Measurements from ENCODE around the gene SSC5D.

Gene SSC5D

DNA sequence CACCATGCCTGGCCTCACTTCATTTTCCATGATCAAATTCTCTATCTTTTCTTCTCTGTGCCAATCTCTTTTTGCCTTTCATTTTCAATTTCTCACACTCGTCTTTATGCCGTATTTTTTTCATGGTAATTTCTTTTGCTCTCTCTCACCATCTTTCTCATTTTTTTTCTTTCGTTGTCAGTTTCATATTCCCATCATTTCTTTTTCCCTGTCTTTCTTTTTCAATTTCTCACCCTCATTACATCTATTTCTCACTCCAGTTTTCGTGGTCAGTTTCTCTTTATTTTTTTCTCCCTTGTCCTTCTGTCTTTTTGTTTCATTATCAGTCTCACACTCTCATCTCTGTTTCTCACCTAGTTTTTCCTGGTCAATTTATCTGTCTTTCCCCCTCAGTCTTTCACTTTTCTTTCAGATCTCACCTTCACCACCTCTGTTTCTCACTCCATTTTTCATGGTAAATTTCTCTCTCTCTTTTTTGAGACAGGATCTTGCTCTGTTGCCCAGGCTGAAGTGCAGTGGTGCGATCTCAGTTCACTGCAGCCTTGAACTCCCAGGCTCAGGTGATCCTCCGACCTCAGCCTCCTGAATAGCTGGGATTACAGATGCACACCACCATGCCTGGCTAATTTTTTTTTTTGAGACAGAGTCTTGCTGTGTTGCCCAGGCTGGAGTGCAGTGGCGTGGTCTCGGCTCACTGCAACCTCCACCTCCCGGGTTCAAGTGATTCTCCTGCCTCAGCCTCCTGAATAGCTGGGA lies 14.1 kb downstream of the SSC5D start (continued):
- TF ChIP-seq ZBTB17 (tag by site-specific recombination; IDR thresholded peaks at IDR 0.05) (no peak), ZNF514 (tag by site-specific recombination; IDR thresholded peaks at IDR 0.05) (no peak), ZNF366 (tag by site-specific recombination; conservative IDR thresholded peaks at IDR 0.05) (peak; percentile 62), ZNF791 (tag by site-specific recombination; IDR thresholded peaks at IDR 0.05) (no peak), ZNF837 (tag by site-specific recombination; IDR thresholded peaks at IDR 0.05) (no peak), ZNF121 (tag by site-specific recombination; IDR thresholded peaks at IDR 0.05) (peak; percentile 92), ZNF488 (tag by site-specific recombination; IDR thresholded peaks at IDR 0.05) (no peak), ZNF785 (tag by site-specific recombination; IDR thresholded peaks at IDR 0.05) (no peak), PRDM1 (tag by site-specific recombination; IDR thresholded peaks at IDR 0.05) (peak; percentile 98), ZNF10 (tag by site-specific recombination; IDR thresholded peaks at IDR 0.05) (no peak), ZNF146 (tag by site-specific recombination; IDR thresholded peaks at IDR 0.05) (no peak), SCRT1 (tag by site-specific recombination; IDR thresholded peaks at IDR 0.05; ENCODE audit: borderline replicate concordance) (no peak), GLI4 (tag by site-specific recombination; IDR thresholded peaks at IDR 0.05) (no peak)

DNA sequence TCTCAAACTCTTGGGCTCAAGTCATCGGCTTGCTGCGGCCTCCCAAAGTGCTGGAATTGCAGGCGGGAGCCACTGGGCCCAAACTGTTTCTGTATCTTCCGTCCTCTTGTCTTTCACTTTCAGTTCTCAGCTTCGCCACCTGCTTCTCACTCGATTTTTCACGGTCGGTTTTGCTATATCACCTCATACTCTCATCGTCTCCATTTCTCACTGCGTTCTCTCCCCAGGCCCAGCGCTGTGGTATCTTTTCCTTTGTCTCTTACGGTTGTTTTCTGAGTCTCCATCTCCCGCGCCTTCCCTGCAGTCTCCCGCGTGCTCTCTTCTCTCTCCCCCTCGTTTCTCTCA lies 14.9 kb downstream of the SSC5D start:
- ChIA-PET CTCF (interaction anchor here (0.7 to 12.1 kb wide), 27 partner anchors 8 to 517 kb away, joined by 3 to 152 read pairs (median 10); partner anchors contain the start of genes NAT14, ZNF628 and ZNF865), POLR2A (interaction anchor here (1.0 to 1.9 kb wide), 6 partner anchors 16 to 129 kb away, joined by 3 to 16 read pairs (median 8); partner anchors contain the start of genes SSC5D, UBE2S and ZNF628)
- Histone ChIP-seq H3K4me1 (ENCODE audit: control insufficient read depth, insufficient read depth, low read length) (no peaks in the 10 kb centered on the region), H3K36me3 (ENCODE audit: control insufficient read depth in 2 of 2, insufficient read depth in 1 of 2, low read length in 2 of 2) (no peaks in the 10 kb centered on the region), H3K4me3 (ENCODE audit: low read depth, low read length) (no peak overlapping the region), H3K27ac (ENCODE audit: extremely low read depth, low read depth, low read length) (peak overlapping the region; percentile 33; the same call in 1 of the 2 replicates), H3K9me3 (ENCODE audit: control insufficient read depth, insufficient read depth, low read depth, low read length) (no peaks in the 10 kb centered on the region)
- TF ChIP-seq ZNF544 (tag by site-specific recombination; IDR thresholded peaks at IDR 0.05), result no peak
- TF ChIP-seq OVOL3 (tag by site-specific recombination; IDR thresholded peaks at IDR 0.05), result no peak
- TF ChIP-seq ZNF169 (tag by site-specific recombination; IDR thresholded peaks at IDR 0.05), result peak; percentile 79; the same call in 1 of the 2 replicates
- TF ChIP-seq ZNF677 (tag by site-specific recombination; IDR thresholded peaks at IDR 0.05), result no peak
- no peak for TF ChIP-seq ZNF777 (tag by site-specific recombination; IDR thresholded peaks at IDR 0.05; ENCODE audit: borderline replicate concordance)
- TF ChIP-seq ZNF660 (tag by site-specific recombination; IDR thresholded peaks at IDR 0.05), result no peak
- no peak for TF ChIP-seq ZNF266 (tag by site-specific recombination; IDR thresholded peaks at IDR 0.05; ENCODE audit: low read depth)
- TF ChIP-seq ZNF707 (tag by site-specific recombination; IDR thresholded peaks at IDR 0.05), result no peak

- Histone ChIP-seq H3K9me3 (ENCODE audit: control insufficient read depth, insufficient read depth, low read depth, low read length) (no peaks in the 10 kb centered on the region), H3K4me3 (ENCODE audit: low read depth, low read length) (peak overlapping the region; percentile 50), H3K27ac (ENCODE audit: extremely low read depth, low read depth, low read length) (peak overlapping the region; percentile 33; the same call in 1 of the 2 replicates), H3K4me1 (ENCODE audit: control insufficient read depth, insufficient read depth, low read length) (no peaks in the 10 kb centered on the region), H3K36me3 (ENCODE audit: control insufficient read depth in 2 of 2, insufficient read depth in 1 of 2, low read length in 2 of 2) (no peaks in the 10 kb centered on the region)
- ChIA-PET POLR2A (interaction anchor here (0.6 to 1.9 kb wide), 17 partner anchors 16 to 386 kb away, joined by 3 to 16 read pairs (median 5); partner anchors contain the start of genes FIZ1, ISOC2, NAT14 and PPP1R12C), CTCF (interaction anchor here (0.5 to 12.1 kb wide), 74 partner anchors 9 to 1070 kb away, joined by 3 to 152 read pairs (median 5); partner anchors contain the start of genes CCDC106, ISOC2, NAT14 and U2AF2)
- TF ChIP-seq, protein P1, sequence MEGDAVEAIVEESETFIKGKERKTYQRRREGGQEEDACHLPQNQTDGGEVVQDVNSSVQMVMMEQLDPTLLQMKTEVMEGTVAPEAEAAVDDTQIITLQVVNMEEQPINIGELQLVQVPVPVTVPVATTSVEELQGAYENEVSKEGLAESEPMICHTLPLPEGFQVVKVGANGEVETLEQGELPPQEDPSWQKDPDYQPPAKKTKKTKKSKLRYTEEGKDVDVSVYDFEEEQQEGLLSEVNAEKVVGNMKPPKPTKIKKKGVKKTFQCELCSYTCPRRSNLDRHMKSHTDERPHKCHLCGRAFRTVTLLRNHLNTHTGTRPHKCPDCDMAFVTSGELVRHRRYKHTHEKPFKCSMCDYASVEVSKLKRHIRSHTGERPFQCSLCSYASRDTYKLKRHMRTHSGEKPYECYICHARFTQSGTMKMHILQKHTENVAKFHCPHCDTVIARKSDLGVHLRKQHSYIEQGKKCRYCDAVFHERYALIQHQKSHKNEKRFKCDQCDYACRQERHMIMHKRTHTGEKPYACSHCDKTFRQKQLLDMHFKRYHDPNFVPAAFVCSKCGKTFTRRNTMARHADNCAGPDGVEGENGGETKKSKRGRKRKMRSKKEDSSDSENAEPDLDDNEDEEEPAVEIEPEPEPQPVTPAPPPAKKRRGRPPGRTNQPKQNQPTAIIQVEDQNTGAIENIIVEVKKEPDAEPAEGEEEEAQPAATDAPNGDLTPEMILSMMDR (tag by site-specific recombination; IDR thresholded peaks at IDR 0.05), result peak; percentile 97
- TF ChIP-seq PRDM1 (tag by site-specific recombination; IDR thresholded peaks at IDR 0.05) (no peak), ZNF654 (tag by site-specific recombination; IDR thresholded peaks at IDR 0.05; ENCODE audit: low read depth) (peak; percentile 73), BCL6B (tag by site-specific recombination; IDR thresholded peaks at IDR 0.05) (no peak)
- TF ChIP-seq, protein P2, sequence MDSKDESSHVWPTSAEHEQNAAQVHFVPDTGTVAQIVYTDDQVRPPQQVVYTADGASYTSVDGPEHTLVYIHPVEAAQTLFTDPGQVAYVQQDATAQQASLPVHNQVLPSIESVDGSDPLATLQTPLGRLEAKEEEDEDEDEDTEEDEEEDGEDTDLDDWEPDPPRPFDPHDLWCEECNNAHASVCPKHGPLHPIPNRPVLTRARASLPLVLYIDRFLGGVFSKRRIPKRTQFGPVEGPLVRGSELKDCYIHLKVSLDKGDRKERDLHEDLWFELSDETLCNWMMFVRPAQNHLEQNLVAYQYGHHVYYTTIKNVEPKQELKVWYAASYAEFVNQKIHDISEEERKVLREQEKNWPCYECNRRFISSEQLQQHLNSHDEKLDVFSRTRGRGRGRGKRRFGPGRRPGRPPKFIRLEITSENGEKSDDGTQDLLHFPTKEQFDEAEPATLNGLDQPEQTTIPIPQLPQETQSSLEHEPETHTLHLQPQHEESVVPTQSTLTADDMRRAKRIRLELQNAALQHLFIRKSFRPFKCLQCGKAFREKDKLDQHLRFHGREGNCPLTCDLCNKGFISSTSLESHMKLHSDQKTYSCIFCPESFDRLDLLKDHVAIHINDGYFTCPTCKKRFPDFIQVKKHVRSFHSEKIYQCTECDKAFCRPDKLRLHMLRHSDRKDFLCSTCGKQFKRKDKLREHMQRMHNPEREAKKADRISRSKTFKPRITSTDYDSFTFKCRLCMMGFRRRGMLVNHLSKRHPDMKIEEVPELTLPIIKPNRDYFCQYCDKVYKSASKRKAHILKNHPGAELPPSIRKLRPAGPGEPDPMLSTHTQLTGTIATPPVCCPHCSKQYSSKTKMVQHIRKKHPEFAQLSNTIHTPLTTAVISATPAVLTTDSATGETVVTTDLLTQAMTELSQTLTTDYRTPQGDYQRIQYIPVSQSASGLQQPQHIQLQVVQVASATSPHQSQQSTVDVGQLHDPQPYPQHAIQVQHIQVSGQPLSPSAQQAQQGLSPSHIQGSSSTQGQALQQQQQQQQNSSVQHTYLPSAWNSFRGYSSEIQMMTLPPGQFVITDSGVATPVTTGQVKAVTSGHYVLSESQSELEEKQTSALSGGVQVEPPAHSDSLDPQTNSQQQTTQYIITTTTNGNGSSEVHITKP (tag by site-specific recombination; IDR thresholded peaks at IDR 0.05), result no peak
These were observed 15.4 kb downstream of the SSC5D start for GRCh38 chr19:55503502-55504251.
